GM12878 (cell line): ENCODE data around the gene MAP4K2.

Source experiments
- ATF2 ChIP-seq: IDR thresholded peaks from 2 replicates; pipeline ENCODE4 v1.6.1; 2012; ENCODE audit warnings: low read length, inconsistent platforms
- BRCA1 ChIP-seq: IDR thresholded peaks from 2 replicates; pipeline ENCODE4 v1.6.1; 2011; ENCODE audit warnings: low read depth, low read length, improper control_type of control experiment
- CREM ChIP-seq: IDR thresholded peaks from 2 replicates; pipeline ENCODE4 v1.6.1; 2014; ENCODE audit warnings: antibody characterized with exemption, low read depth
- CTCF ChIP-seq, 3 experiments: IDR thresholded peaks in 2 of 3; conservative IDR thresholded peaks in 1 of 3; 2 replicates each; pipeline ENCODE4 v1.5.1; 2011; ENCODE audit warnings: low read depth in 3 of 3, low read length in 3 of 3, mild to moderate bottlenecking in 3 of 3, control low read depth in 2 of 3, moderate library complexity in 2 of 3, inconsistent platforms in 1 of 3, mixed read lengths in 1 of 3; ENCODE audit not compliant: control insufficient read depth in 2 of 3, insufficient read depth in 1 of 3; ENCODE audit errors: extremely low read depth in 1 of 3
- EGR1 ChIP-seq, 2 experiments: IDR thresholded peaks; 1 replicate in 1 of 2; 2 replicates in 1 of 2; pipeline ENCODE4 v1.6.1; 2011 to 2012; ENCODE audit warnings: low read depth in 2 of 2, low read length in 2 of 2, borderline replicate concordance in 1 of 2, mild to moderate bottlenecking in 1 of 2, moderate library complexity in 1 of 2
- EP300 ChIP-seq, 2 experiments: fragments of 150-350 bp in 1 of 2; IDR thresholded peaks; 2 replicates each; pipeline ENCODE4 v1.6.1; 2011 to 2012; ENCODE audit warnings: low read depth in 2 of 2, low read length in 2 of 2, borderline replicate concordance in 1 of 2, improper control_type of control experiment in 1 of 2, inconsistent platforms in 1 of 2; ENCODE audit not compliant: control insufficient read depth in 1 of 2
- NR2C2 ChIP-seq: IDR thresholded peaks from 2 replicates; pipeline ENCODE4 v1.6.1; 2011; ENCODE audit warnings: borderline replicate concordance, low read depth; ENCODE audit not compliant: control insufficient read depth, insufficient read length
- POLR2A ChIP-seq: IDR thresholded peaks from 2 replicates; pipeline ENCODE4 v1.6.1; 2011; ENCODE audit warnings: low read depth, mild to moderate bottlenecking, low read length
- RAD21 ChIP-seq: IDR thresholded peaks from 2 replicates; pipeline ENCODE4 v1.6.1; 2011; ENCODE audit warnings: mild to moderate bottlenecking, low read depth, low read length, moderate library complexity; ENCODE audit not compliant: insufficient read depth
- SIX5 ChIP-seq: IDR thresholded peaks from 2 replicates; pipeline ENCODE4 v1.6.1; 2011; ENCODE audit warnings: mild to moderate bottlenecking, low read depth, low read length, moderate library complexity; ENCODE audit not compliant: severe bottlenecking
- TCF12 ChIP-seq: IDR thresholded peaks from 2 replicates; pipeline ENCODE4 v1.6.1; 2011; ENCODE audit warnings: low read depth, mild to moderate bottlenecking, low read length

GRCh38 chr11:64836448-64837072 lies 33.5 kb upstream of the MAP4K2 start:
- TF ChIP-seq CREM = no peak
- no peak for TF ChIP-seq TCF12
- no peak for TF ChIP-seq RAD21
- no peak for TF ChIP-seq EGR1 (IDR thresholded peaks at IDR 0.05; ENCODE audit: borderline replicate concordance in 1 of 2, low read depth in 2 of 2, low read length in 2 of 2)
- TF ChIP-seq NR2C2 = no peak
- no peak for TF ChIP-seq SIX5
- no peak for TF ChIP-seq POLR2A
- no peak for TF ChIP-seq CTCF (IDR thresholded peaks at IDR 0.05 in 2 of 3, conservative IDR thresholded peaks at IDR 0.05 in 1 of 3; ENCODE audit: control insufficient read depth in 2 of 3, extremely low read depth in 1 of 3, insufficient read depth in 1 of 3, low read depth in 3 of 3, low read length in 3 of 3)
- TF ChIP-seq ATF2 = no peak
- no peak for TF ChIP-seq EP300 (IDR thresholded peaks at IDR 0.05; ENCODE audit: borderline replicate concordance in 1 of 2, control insufficient read depth in 1 of 2, low read depth in 2 of 2, low read length in 2 of 2)
- no peak for TF ChIP-seq BRCA1
